Endothelial cell of hepatic sinusoid (primary cell): ENCODE data around the gene SUB1.
"Not testable (repeated sequence)": the region's sequence is repeated elsewhere in the genome, so short reads cannot be mapped to it uniquely, and the experiment has no call there.

Experiments
- in situ Hi-C: cut with HindIII; loops from 2 replicates; pipeline ENCODE4 v1.10.0; 2017; ENCODE audit warnings: low sequenced_read_pairs

SUB1 gene

DNA sequence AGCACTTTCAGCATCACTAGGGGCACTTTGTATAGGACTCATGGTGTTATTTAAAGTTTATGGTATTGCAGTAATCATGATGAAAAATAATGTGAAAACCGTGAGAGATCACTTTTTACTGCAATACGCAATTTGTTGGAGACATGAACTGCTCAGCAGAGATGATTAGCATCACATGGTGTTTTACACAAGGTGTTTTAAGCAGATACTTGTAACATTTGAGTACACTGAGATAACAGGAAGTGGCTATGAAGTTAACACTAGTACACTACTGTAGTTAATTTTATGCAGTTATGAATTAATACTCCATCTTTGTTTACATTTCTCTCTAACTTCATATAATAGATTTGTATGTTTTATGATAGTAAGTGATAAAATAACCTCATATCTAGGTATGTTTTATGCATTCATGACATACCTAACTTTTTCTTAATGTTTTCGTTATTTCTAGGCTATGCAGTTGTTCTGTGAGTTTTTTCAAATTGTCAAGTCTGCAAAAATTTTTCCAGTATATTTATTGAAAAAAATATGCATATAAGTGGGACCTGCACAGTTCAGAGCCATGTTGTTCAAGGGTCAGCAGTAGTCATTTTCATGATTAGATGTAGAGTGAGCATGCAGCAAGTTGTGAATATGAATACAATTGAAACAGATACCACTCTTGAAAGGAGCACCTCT, 13.0 kb downstream of the SUB1 start:
- in situ Hi-C loops, result no loop called here

- in situ Hi-C loops, result no loop called here
Measured at GRCh38 chr5:32598997-32599549, 13.7 kb downstream of the SUB1 start.

- in situ Hi-C loops, result no loop called here
Measured at GRCh38 chr5:32600054-32600622, 14.8 kb downstream of the SUB1 start.

DNA sequence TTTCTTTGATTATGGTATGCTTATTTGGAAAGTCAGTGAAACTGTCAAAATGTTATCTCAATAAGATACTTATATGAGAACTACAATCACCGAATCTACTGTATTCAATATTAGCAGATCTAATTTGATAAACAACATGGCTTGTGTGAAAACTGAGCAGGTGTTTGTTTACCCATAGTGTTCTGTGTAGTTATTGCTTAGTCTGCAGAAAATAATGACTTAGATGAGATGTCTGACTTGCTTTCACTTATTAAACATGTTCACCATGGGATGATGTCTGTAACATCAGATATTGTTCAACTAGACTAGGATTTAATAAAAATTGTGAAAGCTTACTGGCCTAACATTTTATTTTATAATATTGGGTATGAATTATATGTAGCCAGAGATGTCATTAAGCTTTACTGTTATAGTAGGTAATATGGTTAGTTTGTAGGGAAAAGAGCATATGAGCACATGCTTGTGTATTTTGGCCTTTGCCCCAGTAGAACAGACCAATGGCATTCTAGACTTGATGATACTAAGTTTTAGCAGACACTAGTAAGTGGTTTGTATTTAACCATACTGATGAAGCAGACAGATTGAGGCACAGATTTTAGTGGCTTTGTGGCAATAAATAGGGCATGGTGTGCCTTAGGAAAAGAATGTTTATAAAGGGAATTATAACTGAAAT, 16.4 kb downstream of the SUB1 start:
- in situ Hi-C loops, result no loop called here

- in situ Hi-C loops, result no loop called here
Measured at GRCh38 chr5:32602906-32603305, 17.5 kb downstream of the SUB1 start.

DNA sequence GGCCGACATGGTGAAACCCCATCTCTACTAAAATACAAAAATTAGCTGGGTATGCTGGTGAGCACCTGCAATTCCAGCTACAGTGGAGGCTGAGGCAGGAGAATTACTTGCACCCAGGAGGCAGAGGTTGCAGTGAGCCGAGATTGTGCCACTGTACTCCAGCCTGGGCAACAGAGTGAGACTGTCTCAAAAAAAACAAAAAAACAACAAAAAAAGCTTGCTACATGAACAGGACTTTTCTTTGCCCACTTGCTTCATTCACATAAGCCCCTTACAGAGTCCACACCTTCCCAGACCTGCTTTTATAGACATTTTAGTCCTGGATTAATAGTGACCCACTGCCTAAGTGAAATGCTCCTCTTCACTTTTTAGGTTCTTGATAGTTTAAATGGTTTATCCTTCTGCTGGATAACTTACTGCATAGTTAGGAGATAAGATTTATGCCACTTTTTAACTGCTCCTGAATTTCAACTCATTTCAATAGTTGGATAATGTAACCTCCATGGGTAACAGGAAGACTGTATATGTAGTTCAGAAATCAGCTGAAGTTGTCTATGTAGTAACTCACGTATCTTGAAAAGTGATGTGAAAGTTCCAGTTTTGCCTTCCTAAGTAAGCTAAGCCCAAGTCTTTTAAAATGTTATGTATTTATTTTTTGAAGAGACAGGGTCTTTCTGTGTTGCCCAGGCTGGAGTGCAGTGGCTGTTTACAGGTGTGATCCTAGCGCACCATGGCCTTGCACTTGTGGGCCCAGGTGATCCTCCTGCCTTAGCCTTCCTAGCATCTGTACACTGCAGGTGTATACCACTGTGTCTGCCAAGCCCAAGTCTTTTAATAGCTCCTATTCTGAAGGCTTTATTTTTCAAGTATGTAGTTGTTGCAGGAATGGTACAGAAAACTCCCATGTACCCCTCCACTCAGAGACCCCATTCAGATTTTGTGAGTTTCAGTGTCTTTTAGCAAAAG, 19.7 kb downstream of the SUB1 start:
- in situ Hi-C loops, result loop anchor here (5.0 kb wide), 1 partner anchor 158 kb away; no protein-coding TSS in a partner anchor

DNA sequence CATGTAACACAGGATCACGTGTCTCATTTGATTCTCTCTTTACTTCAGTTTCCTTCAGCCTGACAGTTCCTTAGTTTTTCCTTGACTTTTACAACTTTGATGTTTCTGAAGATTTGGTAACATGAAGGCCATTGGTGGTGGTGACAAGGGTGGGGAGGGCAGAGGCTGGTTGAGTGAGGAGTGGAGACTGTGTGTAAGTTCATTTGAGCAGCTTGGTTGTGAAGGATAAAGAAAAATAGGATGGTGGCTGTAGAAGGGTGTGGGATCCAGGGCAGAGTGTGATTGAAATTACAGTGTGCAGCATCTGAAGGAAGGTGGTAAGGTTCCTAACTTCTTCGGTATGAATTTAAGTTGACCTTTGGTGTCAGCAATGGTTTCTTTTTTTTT, 20.4 kb downstream of the SUB1 start:
- in situ Hi-C loops, result loop anchor here (5.0 kb wide), 1 partner anchor 158 kb away; no protein-coding TSS in a partner anchor

GRCh38 chr5:32612134-32612888, 27.0 kb downstream of the SUB1 start:
- in situ Hi-C loops, result no loop called here

DNA sequence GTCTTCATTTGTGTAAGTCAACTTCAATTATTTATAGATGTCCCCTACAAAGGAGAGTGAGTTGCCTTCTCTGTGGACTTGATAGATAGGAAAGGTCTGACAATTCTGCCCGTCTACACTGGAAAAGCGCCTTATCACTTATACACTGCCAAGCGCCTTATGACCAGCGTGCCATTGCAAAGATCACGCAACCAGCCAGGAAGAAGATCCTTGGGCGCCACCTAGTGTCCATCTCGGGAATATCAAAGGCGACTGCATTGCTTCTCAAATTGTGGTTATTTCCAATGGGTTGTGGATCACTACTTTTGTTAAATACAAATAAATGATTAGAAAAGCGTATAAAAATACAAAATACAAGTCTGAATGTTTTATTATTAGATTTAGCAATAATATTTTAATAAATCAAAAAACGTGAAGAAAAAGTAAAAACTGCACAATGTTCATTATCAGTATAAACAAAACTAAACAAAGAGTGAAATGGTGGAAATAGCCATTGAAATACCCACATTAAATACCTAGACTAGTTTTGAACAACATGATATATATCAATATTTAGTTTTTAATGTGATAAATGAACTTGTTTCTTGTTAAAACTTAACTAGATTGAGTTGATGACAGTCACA, 27.8 kb downstream of the SUB1 start:
- in situ Hi-C loops, result no loop called here

DNA sequence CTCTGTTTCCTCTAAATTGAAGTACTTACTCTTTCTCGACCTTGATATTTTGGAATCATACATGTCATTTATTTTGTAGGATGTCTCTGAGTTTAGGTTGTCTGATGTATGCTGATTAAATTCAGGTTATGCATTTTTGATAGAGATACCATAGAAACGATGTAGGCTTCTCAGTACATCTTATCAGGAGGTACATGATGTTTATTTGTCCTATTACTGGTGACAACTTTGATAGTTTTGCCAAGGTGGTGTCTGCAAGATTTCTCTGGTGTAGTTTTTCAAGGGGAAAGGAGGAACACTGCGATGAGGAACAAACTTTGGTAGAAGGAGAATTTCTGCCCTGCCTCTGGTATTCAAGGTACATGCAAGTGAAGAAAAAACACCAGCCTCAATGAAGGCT, 29.9 kb downstream of the SUB1 start:
- in situ Hi-C loops, result no loop called here

DNA sequence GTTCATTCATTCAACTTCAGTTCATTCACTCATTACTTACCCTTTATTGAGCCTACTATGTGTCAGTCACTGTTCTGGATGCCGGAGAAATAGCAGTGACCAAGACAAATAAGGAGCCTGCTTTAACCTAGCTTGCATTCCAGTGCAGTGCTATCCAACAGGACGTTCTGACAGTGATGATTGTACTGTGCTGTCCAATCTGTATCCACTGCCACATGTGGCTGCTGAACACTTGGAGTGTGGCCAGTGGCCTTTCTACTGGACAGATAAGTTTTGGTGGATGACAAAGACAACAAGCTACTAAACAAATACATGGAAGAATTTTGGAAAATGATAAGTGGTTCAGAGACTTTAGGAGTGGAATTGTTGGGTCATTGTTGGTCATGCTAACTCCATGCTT, 33.6 kb downstream of the SUB1 start:
- in situ Hi-C loops, result no loop called here

DNA sequence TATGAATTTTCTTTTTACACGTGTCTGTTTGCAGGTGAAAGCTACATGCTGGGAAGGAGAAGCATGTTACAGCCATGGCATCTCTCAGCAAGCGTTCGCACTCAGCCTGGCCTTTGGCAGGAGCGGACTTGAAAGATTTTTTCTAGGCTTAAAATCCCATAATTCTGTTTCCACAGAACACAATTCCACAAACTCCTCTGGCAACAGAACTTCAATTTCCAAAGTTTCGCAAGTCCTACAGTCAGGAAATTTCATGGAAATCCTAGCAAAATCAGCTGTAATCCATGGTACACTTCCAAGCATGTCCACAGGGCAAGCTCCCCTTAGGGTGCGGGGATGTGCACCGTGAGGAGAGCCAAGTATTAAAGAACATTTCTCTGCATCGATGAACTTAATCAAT, 35.9 kb downstream of the SUB1 start:
- in situ Hi-C loops, result no loop called here

- in situ Hi-C loops, result loop anchor here (5.0 kb wide), 1 partner anchor 67 kb away; no protein-coding TSS in a partner anchor
Measured at GRCh38 chr5:32625106-32625505, 39.7 kb downstream of the SUB1 start.

- in situ Hi-C loops, result loop anchor here (5.0 kb wide), 1 partner anchor 67 kb away; no protein-coding TSS in a partner anchor
Measured at GRCh38 chr5:32625547-32625946, 40.2 kb downstream of the SUB1 start.

- in situ Hi-C loops, result loop anchor here (5.0 kb wide), 1 partner anchor 65 kb away; no protein-coding TSS in a partner anchor
Measured at GRCh38 chr5:32627219-32627870, 42.0 kb downstream of the SUB1 start.

GRCh38 chr5:32628049-32628844, 42.9 kb downstream of the SUB1 start:
- in situ Hi-C loops, result loop anchor here (5.0 kb wide), 1 partner anchor 64 kb away; no protein-coding TSS in a partner anchor

GRCh38 chr5:32630867-32631491, 45.6 kb downstream of the SUB1 start:
- in situ Hi-C loops, result no loop called here

- in situ Hi-C loops, result not testable (repeated sequence)
Measured at GRCh38 chr5:32633017-32633416, 47.7 kb downstream of the SUB1 start.
